Measurements from ENCODE around the gene DCUN1D2.
"Not testable (repeated sequence)": the region's sequence is repeated elsewhere in the genome, so short reads cannot be mapped to it uniquely, and the experiment has no call there.

The DCUN1D2 gene

GRCh38 chr13:113474179-113474578 lies 16.3 kb downstream of the DCUN1D2 start:
- TF ChIP-seq CTCF (IDR thresholded peaks at IDR 0.05) = no peak
- intact Hi-C loops (cut with DNase I; ENCODE audit: low total_unique reads) = no loop called here
- Histone ChIP-seq H3K27me3 (no peaks in the 10 kb centered on the region), H3K27ac (no peak overlapping the region), H3K9me3 (no peaks in the 10 kb centered on the region), H3K4me1 (no peaks in the 10 kb centered on the region), H3K36me3 (peaks cover 32 to 65% (median 43%) of the 10 kb centered on the region in 3 donors), H3K4me3 (no peak overlapping the region)
- peak in 1 of 2 donors; percentile 42 for DNase-seq

GRCh38 chr13:113472355-113473025 lies 18.0 kb downstream of the DCUN1D2 start:
- H3K36me3 ChIP-seq = peaks cover 30 to 68% (median 38%) of the 10 kb centered on the region in 3 donors
- no peak for DNase-seq
- H3K9me3 ChIP-seq = no peaks in the 10 kb centered on the region
- no peaks in the 10 kb centered on the region for H3K4me1 ChIP-seq
- intact Hi-C loops (cut with DNase I; ENCODE audit: low total_unique reads) = no loop called here
- H3K27me3 ChIP-seq = no peaks in the 10 kb centered on the region
- TF ChIP-seq CTCF (IDR thresholded peaks at IDR 0.05) = no peak
- no peak overlapping the region for H3K27ac ChIP-seq
- H3K4me3 ChIP-seq = no peak overlapping the region

- H3K4me1 ChIP-seq = no peaks in the 10 kb centered on the region
- H3K9me3 ChIP-seq = no peaks in the 10 kb centered on the region
- no peak for TF ChIP-seq CTCF (IDR thresholded peaks at IDR 0.05)
- H3K27ac ChIP-seq = no peak overlapping the region
- no peaks in the 10 kb centered on the region for H3K27me3 ChIP-seq
- H3K4me3 ChIP-seq = no peak overlapping the region
- no peak for DNase-seq
- peaks cover 24 to 64% (median 45%) of the 10 kb centered on the region in 3 donors for H3K36me3 ChIP-seq
- intact Hi-C loops (cut with DNase I; ENCODE audit: low total_unique reads) = no loop called here
These were observed 18.7 kb downstream of the DCUN1D2 start for GRCh38 chr13:113471844-113472243.

DNA sequence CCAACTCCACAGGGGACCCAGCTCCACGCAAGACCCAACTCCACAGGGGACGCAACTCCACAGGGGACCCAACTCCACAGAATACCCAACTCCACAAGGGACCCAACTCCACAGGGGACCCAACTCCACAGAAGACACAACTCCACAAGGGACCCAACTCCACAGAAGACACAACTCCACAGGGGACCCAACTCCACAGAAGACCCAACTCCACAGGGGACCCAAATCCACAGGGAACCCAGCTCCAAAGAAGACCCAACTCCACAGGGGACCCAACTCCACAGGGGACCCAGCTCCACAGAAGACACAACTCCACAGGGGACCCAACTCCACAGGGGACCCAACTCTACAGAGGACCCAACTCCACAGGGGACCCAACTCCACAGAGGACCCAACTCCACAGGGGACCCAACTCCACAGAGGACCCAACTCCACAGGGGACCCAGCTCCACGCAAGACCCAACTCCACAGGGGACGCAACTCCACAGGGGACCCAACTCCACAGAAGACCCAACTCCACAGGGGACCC lies 19.8 kb downstream of the DCUN1D2 start:
- intact Hi-C loops (cut with DNase I; ENCODE audit: low total_unique reads); H3K9me3 ChIP-seq; DNase-seq; H3K4me1 ChIP-seq; H3K27ac ChIP-seq; H3K4me3 ChIP-seq; H3K27me3 ChIP-seq: not testable (repeated sequence)
- peaks cover 22 to 57% (median 43%) of the 10 kb centered on the region in 3 donors for H3K36me3 ChIP-seq

GRCh38 chr13:113470073-113470472 lies 20.4 kb downstream of the DCUN1D2 start:
- H3K4me1 ChIP-seq = peaks cover 0 to 4% (median 0%) of the 10 kb centered on the region in 4 donors
- intact Hi-C loops (cut with DNase I; ENCODE audit: low total_unique reads) = no loop called here
- DNase-seq = no peak
- H3K9me3 ChIP-seq = no peaks in the 10 kb centered on the region
- H3K27ac ChIP-seq = no peak overlapping the region
- TF ChIP-seq CTCF (IDR thresholded peaks at IDR 0.05) = no peak
- H3K27me3 ChIP-seq = no peaks in the 10 kb centered on the region
- peaks cover 16 to 51% (median 37%) of the 10 kb centered on the region in 3 donors for H3K36me3 ChIP-seq
- no peak overlapping the region for H3K4me3 ChIP-seq

DNA sequence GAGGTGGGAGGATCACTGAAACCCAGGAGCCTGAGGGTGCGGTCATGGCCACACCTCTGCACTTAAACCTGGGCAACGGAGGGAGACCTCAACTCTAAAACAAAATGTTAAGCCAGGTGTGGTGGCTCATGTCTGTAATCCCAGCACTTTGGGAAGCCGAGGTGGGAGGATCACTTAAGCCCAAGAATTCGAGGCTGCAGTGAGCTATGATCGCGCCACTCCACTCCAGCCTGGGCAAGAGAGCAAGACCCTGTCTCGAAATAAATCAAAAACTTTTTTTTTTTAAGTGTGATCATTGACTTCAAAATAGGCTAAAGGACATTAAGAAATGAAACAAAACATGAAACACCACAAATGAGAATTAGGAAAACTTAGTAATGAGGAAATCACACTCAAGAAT lies 20.9 kb downstream of the DCUN1D2 start:
- Histone ChIP-seq H3K4me3 (no peak overlapping the region), H3K9me3 (no peaks in the 10 kb centered on the region), H3K27ac (no peak overlapping the region), H3K36me3 (peaks cover 11 to 48% (median 33%) of the 10 kb centered on the region in 3 donors), H3K4me1 (peaks cover 0 to 4% (median 0%) of the 10 kb centered on the region in 4 donors), H3K27me3 (no peaks in the 10 kb centered on the region)
- DNase-seq = no peak
- no peak for TF ChIP-seq CTCF (IDR thresholded peaks at IDR 0.05)
- intact Hi-C loops (cut with DNase I; ENCODE audit: low total_unique reads) = no loop called here

All from tibial artery (tissue), 4 donors.